Mesenchymal stem cell (in vitro differentiated cells and primary cell): Measurements from ENCODE around the gene AURKB.
A peak's percentile ranks its signal among the peaks of the same experiment; 100 is the strongest.

Experiments
- DNase-seq: peaks from one replicate; pipeline ENCODE4 v3.0.0-alpha.2; 2013
- H2AFZ ChIP-seq: one replicate; pipeline ENCODE4 v1.6.1; 2013; ENCODE audit warnings: low read depth, mild to moderate bottlenecking, control low read depth, inconsistent platforms, low read length, moderate library complexity
- H2AK5ac ChIP-seq: 2 replicates; pipeline ENCODE4 v1.6.1; 2013; ENCODE audit warnings: low read length, moderate library complexity, mild to moderate bottlenecking, inconsistent platforms; ENCODE audit not compliant: severe bottlenecking
- H2BK120ac ChIP-seq: one replicate; pipeline ENCODE4 v1.6.1; 2013; ENCODE audit warnings: low read depth, mild to moderate bottlenecking, inconsistent platforms, low read length, moderate library complexity
- H2BK12ac ChIP-seq, 2 experiments: one replicate each; pipeline ENCODE4 v1.6.1; 2013; ENCODE audit warnings: inconsistent platforms in 2 of 2, low read length in 2 of 2, mild to moderate bottlenecking in 2 of 2, moderate library complexity in 2 of 2, control low read depth in 1 of 2
- H2BK15ac ChIP-seq: one replicate; pipeline ENCODE4 v1.6.1; 2013; ENCODE audit warnings: mild to moderate bottlenecking, low read depth, inconsistent platforms; ENCODE audit not compliant: poor library complexity, severe bottlenecking
- H2BK5ac ChIP-seq: 2 replicates; pipeline ENCODE4 v1.6.1; 2013; ENCODE audit warnings: low read depth, mild to moderate bottlenecking, low read length, control low read depth, inconsistent platforms; ENCODE audit not compliant: poor library complexity, severe bottlenecking
- H3K14ac ChIP-seq, 2 experiments: one replicate each; pipeline ENCODE4 v1.6.1; 2013; ENCODE audit warnings: inconsistent platforms in 2 of 2, low read length in 2 of 2, control low read depth in 1 of 2, mild to moderate bottlenecking in 1 of 2, moderate library complexity in 1 of 2
- H3K18ac ChIP-seq, 2 experiments: one replicate each; pipeline ENCODE4 v1.6.1; 2013; ENCODE audit warnings: inconsistent platforms in 2 of 2, low read length in 2 of 2, control low read depth in 1 of 2, low read depth in 1 of 2, mild to moderate bottlenecking in 1 of 2
- H3K23ac ChIP-seq, 2 experiments: one replicate each; pipeline ENCODE4 v1.6.1; 2013; ENCODE audit warnings: inconsistent platforms in 2 of 2, low read length in 2 of 2, mild to moderate bottlenecking in 2 of 2, moderate library complexity in 2 of 2, control low read depth in 1 of 2
- H3K27ac ChIP-seq: 2 replicates; pipeline ENCODE4 v1.5.1; 2013; ENCODE audit warnings: mild to moderate bottlenecking, moderate library complexity, low read length, control low read depth, inconsistent platforms; ENCODE audit not compliant: poor library complexity, severe bottlenecking
- H3K27me3 ChIP-seq, 2 experiments: 2 replicates each; pipeline versions ENCODE4 v1.6.1 to v1.7.0; 2013; ENCODE audit warnings: low read length in 2 of 2, mild to moderate bottlenecking in 2 of 2, moderate library complexity in 2 of 2, control low read depth in 1 of 2, inconsistent platforms in 1 of 2; ENCODE audit not compliant: control insufficient read depth in 1 of 2, insufficient read depth in 1 of 2
- H3K36me3 ChIP-seq, 2 experiments: 2 replicates each; pipeline versions ENCODE4 v1.6.1 to v1.7.0; 2013; ENCODE audit warnings: low read length in 2 of 2, control low read depth in 1 of 2, inconsistent platforms in 1 of 2, low read depth in 1 of 2, mild to moderate bottlenecking in 1 of 2; ENCODE audit not compliant: insufficient read depth in 2 of 2, control insufficient read depth in 1 of 2
- H3K4ac ChIP-seq, 2 experiments: one replicate each; pipeline ENCODE4 v1.6.1; 2013; ENCODE audit warnings: inconsistent platforms in 2 of 2, low read length in 2 of 2, mild to moderate bottlenecking in 2 of 2, moderate library complexity in 2 of 2, control low read depth in 1 of 2, low read depth in 1 of 2
- H3K4me1 ChIP-seq: 2 replicates; pipeline ENCODE4 v1.6.1; 2013; ENCODE audit warnings: low read depth, low read length, control low read depth; ENCODE audit not compliant: control insufficient read depth, insufficient read depth
- H3K4me2 ChIP-seq: 2 replicates; pipeline ENCODE4 v1.6.1; 2013; ENCODE audit warnings: low read length, mild to moderate bottlenecking, inconsistent platforms; ENCODE audit not compliant: poor library complexity, severe bottlenecking
- H3K4me3 ChIP-seq, 2 experiments: 2 replicates each; pipeline versions ENCODE4 v1.5.1 to v1.7.0; 2013; ENCODE audit warnings: low read length in 2 of 2, mild to moderate bottlenecking in 2 of 2, control low read depth in 1 of 2, low read depth in 1 of 2; ENCODE audit not compliant: insufficient read depth in 1 of 2
- H3K79me1 ChIP-seq: replicated peaks from 2 replicates; pipeline ENCODE4 v1.6.1; 2013; ENCODE audit warnings: mild to moderate bottlenecking, control low read depth, low read length, inconsistent platforms; ENCODE audit not compliant: poor library complexity, severe bottlenecking
- H3K9ac ChIP-seq: 2 replicates; pipeline ENCODE4 v1.7.0; 2013; ENCODE audit warnings: mild to moderate bottlenecking, low read length, moderate library complexity
- H3K9me3 ChIP-seq: 2 replicates; pipeline ENCODE4 v1.7.0; 2013; ENCODE audit warnings: mild to moderate bottlenecking, low read length; ENCODE audit not compliant: control insufficient read depth
- H4K8ac ChIP-seq: one replicate; pipeline ENCODE4 v1.6.1; 2013; ENCODE audit warnings: inconsistent platforms, mild to moderate bottlenecking, low read length, moderate library complexity
- H4K91ac ChIP-seq: one replicate; pipeline ENCODE4 v1.6.1; 2013; ENCODE audit warnings: mild to moderate bottlenecking, low read length, inconsistent platforms
- WGBS: methylation state at CpG from one replicate; pipeline ENCODE4 v1.1.7; 2013; ENCODE audit warnings: mixed read lengths; 5-methylcytosine and 5-hydroxymethylcytosine counted together

AURKB gene

DNA sequence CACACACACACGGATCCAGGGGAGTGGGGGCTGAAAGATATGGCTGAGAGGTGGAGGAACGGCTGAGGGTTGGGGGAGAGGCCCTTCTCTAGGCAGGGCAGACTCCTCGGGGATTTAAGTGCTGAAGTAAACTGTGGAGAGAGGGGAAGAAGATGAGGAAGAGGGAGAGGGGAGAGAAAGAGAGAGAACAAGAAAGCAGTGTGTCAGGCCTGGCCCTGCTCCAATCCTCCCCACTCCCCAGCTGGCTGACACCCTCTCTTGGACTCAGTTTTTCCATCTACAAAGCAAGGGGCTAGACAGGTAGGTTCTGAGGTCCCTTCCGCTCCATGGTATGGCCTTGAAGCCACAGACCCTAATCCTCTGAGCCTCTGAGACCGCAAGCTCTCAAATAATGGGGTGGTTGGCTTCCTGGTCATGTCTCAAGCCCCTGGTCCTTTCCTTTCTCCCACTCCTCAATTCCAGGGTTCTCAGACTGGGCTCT, 49.6 kb downstream of the AURKB start:
- Histone ChIP-seq H3K18ac (no peak overlapping the region), H3K4me1 (peaks cover 32% of the 10 kb centered on the region), H3K9me3 (no peaks in the 10 kb centered on the region), H4K8ac (no peak overlapping the region), H2BK5ac (no peak overlapping the region), H2BK120ac (no peak overlapping the region), H3K14ac (no peak overlapping the region), H2AK5ac (no peak overlapping the region), H3K36me3 (peaks cover 20 to 24% of the 10 kb centered on the region in 2 experiments), H2BK12ac (no peak overlapping the region), H2AFZ (no peak overlapping the region), H3K27ac (no peak overlapping the region), H3K27me3 (no peaks in the 10 kb centered on the region), H3K23ac (no peak overlapping the region), H3K4me2 (no peak overlapping the region), H4K91ac (no peak overlapping the region), H3K4me3 (no peak overlapping the region), H2BK15ac (no peak overlapping the region), H3K79me1 (peaks cover 18% of the 10 kb centered on the region), H3K9ac (peak overlapping the region; percentile 99), H3K4ac (no peak overlapping the region)
- peak; percentile 7 for DNase-seq
- WGBS = 88% methylated on average over 4 of the region's 5 CpGs

DNA sequence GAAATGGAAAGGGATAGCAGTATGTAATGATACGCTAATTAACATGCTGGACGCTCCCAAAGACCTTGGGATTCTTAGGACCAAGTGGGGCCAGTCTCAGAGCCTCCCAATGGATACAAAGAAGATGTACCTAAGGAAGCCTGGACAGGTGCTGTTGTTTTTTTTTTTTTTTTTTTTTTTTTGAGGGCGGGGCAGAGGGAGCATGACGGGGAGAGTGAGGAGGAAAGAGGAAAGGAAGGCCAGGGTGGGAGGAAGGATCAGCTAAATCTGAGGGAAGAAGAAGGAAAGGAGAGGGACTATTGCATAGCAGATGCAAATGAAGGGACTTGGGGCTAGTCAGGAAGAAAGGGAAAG, 50.2 kb downstream of the AURKB start:
- no peak overlapping the region for H3K23ac ChIP-seq
- H4K91ac ChIP-seq = no peak overlapping the region
- DNase-seq = peak; percentile 7
- H3K27ac ChIP-seq = no peak overlapping the region
- no peak overlapping the region for H3K14ac ChIP-seq
- H4K8ac ChIP-seq = no peak overlapping the region
- H3K4me2 ChIP-seq = no peak overlapping the region
- H2AK5ac ChIP-seq = no peak overlapping the region
- H3K4me3 ChIP-seq = no peak overlapping the region
- no peak overlapping the region for H3K4ac ChIP-seq
- H3K18ac ChIP-seq = no peak overlapping the region
- no peak overlapping the region for H2BK15ac ChIP-seq
- no peak overlapping the region for H2AFZ ChIP-seq
- H2BK120ac ChIP-seq = no peak overlapping the region
- no peak overlapping the region for H3K9ac ChIP-seq
- peaks cover 38% of the 10 kb centered on the region for H3K4me1 ChIP-seq
- H3K79me1 ChIP-seq = peaks cover 24% of the 10 kb centered on the region
- 78% methylated on average over 3 of the region's 4 CpGs for WGBS
- no peaks in the 10 kb centered on the region for H3K9me3 ChIP-seq
- no peak overlapping the region for H2BK12ac ChIP-seq
- no peaks in the 10 kb centered on the region for H3K27me3 ChIP-seq
- no peak overlapping the region for H2BK5ac ChIP-seq
- H3K36me3 ChIP-seq = peaks cover 20 to 24% of the 10 kb centered on the region in 2 experiments

DNA sequence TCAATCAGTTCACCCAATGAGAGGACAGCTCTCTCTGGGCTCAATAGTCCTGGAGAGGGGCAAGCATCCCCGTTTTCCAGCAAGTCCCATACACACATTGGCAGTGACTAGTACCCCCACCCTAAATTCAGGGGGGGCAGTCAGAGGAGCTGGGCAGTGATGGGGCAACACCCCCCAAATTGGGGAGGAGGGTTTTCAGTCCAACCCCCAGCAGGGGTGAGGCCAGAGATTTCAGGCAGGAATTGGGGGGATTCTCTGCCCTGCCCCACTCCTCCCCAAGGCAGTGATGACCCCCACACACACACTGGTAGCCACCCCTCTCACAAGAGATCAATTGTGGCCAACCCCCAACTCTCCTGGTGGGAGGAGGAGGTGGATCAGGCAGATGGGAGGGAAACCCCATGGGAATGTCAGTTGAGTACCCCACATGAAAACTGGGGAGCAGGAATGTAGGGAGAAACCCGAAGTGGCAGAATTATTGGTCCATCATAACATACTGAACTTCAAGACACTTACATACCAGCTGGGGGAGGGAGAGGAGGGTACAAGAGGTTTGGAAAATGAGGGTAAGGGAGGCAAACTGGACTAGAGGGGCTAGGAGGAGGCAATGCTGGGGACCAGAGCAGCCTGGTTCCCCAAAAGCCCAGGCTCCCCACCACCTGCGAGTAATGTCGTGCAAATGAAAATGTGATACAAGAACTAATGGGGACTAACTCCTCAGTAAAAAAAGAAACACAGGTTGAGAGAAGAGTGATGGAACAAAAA, 50.7 kb downstream of the AURKB start:
- Histone ChIP-seq H2BK120ac (no peak overlapping the region), H2BK5ac (no peak overlapping the region), H3K4me3 (no peak overlapping the region), H2AFZ (no peak overlapping the region), H3K4me2 (no peak overlapping the region), H3K9ac (no peak overlapping the region), H3K27me3 (no peaks in the 10 kb centered on the region), H3K4ac (no peak overlapping the region), H3K18ac (no peak overlapping the region), H3K9me3 (no peaks in the 10 kb centered on the region), H3K14ac (no peak overlapping the region), H2BK15ac (no peak overlapping the region), H3K23ac (peak overlapping the region in 1 of 2 experiments; percentile 43), H3K36me3 (peaks cover 20 to 24% of the 10 kb centered on the region in 2 experiments), H3K27ac (no peak overlapping the region), H3K4me1 (peaks cover 37% of the 10 kb centered on the region), H4K8ac (no peak overlapping the region), H3K79me1 (peaks cover 24% of the 10 kb centered on the region), H2BK12ac (no peak overlapping the region), H4K91ac (no peak overlapping the region), H2AK5ac (peak overlapping the region; percentile 33)
- 96% methylated on average over 3 of the region's 4 CpGs for WGBS
- no peak for DNase-seq

DNA sequence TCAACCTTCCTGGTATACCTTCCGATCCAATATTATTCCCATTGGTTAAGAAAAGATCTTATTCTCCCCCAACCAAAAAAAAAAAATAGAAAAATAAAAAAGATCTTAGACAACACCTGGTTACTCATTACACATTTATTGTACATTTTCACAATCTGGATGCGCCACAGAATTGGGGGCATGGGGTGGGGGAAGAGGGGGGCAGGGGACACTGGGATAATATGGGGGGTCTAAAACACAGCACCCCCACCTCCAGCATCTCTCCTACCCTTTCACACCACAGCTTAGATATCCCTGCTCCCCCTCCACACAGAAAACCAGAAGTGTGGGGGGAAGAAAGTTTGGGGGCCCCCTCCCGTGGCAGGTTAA, 51.4 kb downstream of the AURKB start:
- Histone ChIP-seq H2AFZ (no peak overlapping the region), H3K23ac (no peak overlapping the region), H3K4me2 (no peak overlapping the region), H3K27me3 (no peaks in the 10 kb centered on the region), H3K27ac (no peak overlapping the region), H3K18ac (no peak overlapping the region), H3K14ac (no peak overlapping the region), H2AK5ac (no peak overlapping the region), H2BK12ac (no peak overlapping the region), H3K36me3 (peaks cover 20 to 24% of the 10 kb centered on the region in 2 experiments), H3K4ac (no peak overlapping the region), H2BK5ac (no peak overlapping the region), H2BK15ac (no peak overlapping the region), H3K4me1 (peaks cover 38% of the 10 kb centered on the region), H4K91ac (no peak overlapping the region), H3K9ac (no peak overlapping the region), H3K4me3 (no peak overlapping the region), H4K8ac (no peak overlapping the region), H3K9me3 (no peaks in the 10 kb centered on the region), H2BK120ac (no peak overlapping the region), H3K79me1 (peaks cover 26% of the 10 kb centered on the region)
- WGBS = 53% methylated on average over 2 of the region's 3 CpGs
- DNase-seq = no peak
